IMR-90 (cell line): ENCODE results near the gene STRA6. TPM values are rescaled to one million over a fixed set of nuclear protein-coding genes. Genes with fewer than 3 reads are reported as not detected.

Experiments
- ATAC-seq: fragments of 200-7000 bp; cut with Tn5 transposase; 2 replicates; pipeline ENCODE4 v1.9.1; 2020; ENCODE audit warnings: low read depth, mild to moderate bottlenecking, moderate library complexity
- BruUV-seq: library from RNA; stranded (reverse); fragments of 400-500 nt; replicated peaks from 2 replicates; lab custom pipeline; 2021; lab: Mats Ljungman, UMichigan
- CTCF ChIA-PET: fragments of 300-600 bp; formaldehyde crosslinking; extraction: SDS; loops from one replicate; lab custom pipeline; 2021; ENCODE audit warnings: antibody characterized with exemption; lab: Yijun Ruan, JAX
- POLR2A ChIA-PET: fragments of 300-600 bp; sonication (Branson Sonifier 250); formaldehyde crosslinking; loops from one replicate; lab custom pipeline; 2022; ENCODE audit warnings: antibody characterized with exemption; ENCODE audit not compliant: unreplicated experiment; lab: Charles Lee
- DNase-seq: peaks from one replicate; pipeline ENCODE4 v3.0.0; 2013
- H2AFZ ChIP-seq: replicated peaks from 2 replicates; pipeline ENCODE3; 2013; ENCODE audit warnings: low read length, mild to moderate bottlenecking; ENCODE audit not compliant: poor library complexity
- H2AK5ac ChIP-seq: 2 replicates; pipeline ENCODE4 v1.6.1; 2013; ENCODE audit warnings: low read depth, low read length, inconsistent platforms
- H2AK9ac ChIP-seq: replicated peaks from 2 replicates; pipeline ENCODE3; 2013; ENCODE audit warnings: mild to moderate bottlenecking, low read depth, low read length, moderate library complexity; ENCODE audit not compliant: poor library complexity
- H2BK120ac ChIP-seq: 2 replicates; pipeline ENCODE4 v1.6.1; 2013; ENCODE audit warnings: low read depth, low read length, inconsistent platforms
- H2BK15ac ChIP-seq: 3 replicates; pipeline ENCODE4 v1.6.1; 2013; ENCODE audit warnings: low read depth, low read length, inconsistent platforms
- H2BK20ac ChIP-seq: 2 replicates; pipeline ENCODE4 v1.6.1; 2013; ENCODE audit warnings: low read depth, mild to moderate bottlenecking, inconsistent platforms, low read length, moderate library complexity
- H2BK5ac ChIP-seq: 2 replicates; pipeline ENCODE4 v1.6.1; 2013; ENCODE audit warnings: mild to moderate bottlenecking, low read depth, low read length, inconsistent platforms; ENCODE audit not compliant: poor library complexity, severe bottlenecking
- H3K14ac ChIP-seq: replicated peaks from 2 replicates; pipeline ENCODE4 v1.6.1; 2013; ENCODE audit warnings: low read depth, low read length, inconsistent platforms
- H3K18ac ChIP-seq: 2 replicates; pipeline ENCODE4 v1.6.1; 2013; ENCODE audit warnings: low read depth, low read length, control low read depth
- H3K23ac ChIP-seq: 2 replicates; pipeline ENCODE4 v1.6.1; 2013; ENCODE audit warnings: low read depth, low read length, inconsistent platforms
- H3K27ac ChIP-seq: 2 replicates; pipeline ENCODE4 v1.5.1; 2013; ENCODE audit warnings: mild to moderate bottlenecking, control low read depth, low read length; ENCODE audit not compliant: insufficient read depth
- H3K27me3 ChIP-seq: 2 replicates; pipeline ENCODE4 v1.6.1; 2013; ENCODE audit warnings: low read length; ENCODE audit not compliant: control insufficient read depth, insufficient read depth
- H3K36me3 ChIP-seq: 2 replicates; pipeline ENCODE4 v1.6.1; 2013; ENCODE audit warnings: low read length, mixed read lengths; ENCODE audit not compliant: control insufficient read depth, insufficient read depth
- H3K4ac ChIP-seq: 2 replicates; pipeline ENCODE4 v1.6.1; 2013; ENCODE audit warnings: low read depth, low read length, inconsistent platforms
- H3K4me1 ChIP-seq: 2 replicates; pipeline ENCODE4 v1.6.1; 2013; ENCODE audit warnings: low read length, mixed read lengths; ENCODE audit not compliant: control insufficient read depth, insufficient read depth
- H3K4me2 ChIP-seq: 2 replicates; pipeline ENCODE4 v1.6.1; 2013; ENCODE audit warnings: low read depth, mild to moderate bottlenecking, control low read depth, low read length, moderate library complexity
- H3K4me3 ChIP-seq: 2 replicates; pipeline ENCODE4 v1.5.1; 2013; ENCODE audit warnings: low read depth, mild to moderate bottlenecking, control low read depth, low read length, moderate library complexity; ENCODE audit not compliant: insufficient read depth
- H3K56ac ChIP-seq: 2 replicates; pipeline ENCODE4 v1.6.1; 2013; ENCODE audit warnings: low read length, inconsistent platforms; ENCODE audit not compliant: insufficient read depth; ENCODE audit errors: extremely low read depth
- H3K79me1 ChIP-seq, 2 experiments: 2 replicates each; pipeline ENCODE4 v1.6.1; 2013; ENCODE audit warnings: low read length in 2 of 2, inconsistent platforms in 1 of 2, low read depth in 1 of 2
- H3K9ac ChIP-seq: 2 replicates; pipeline ENCODE4 v1.6.1; 2013; ENCODE audit warnings: low read depth, low read length, control low read depth
- H3K9me1 ChIP-seq: 2 replicates; pipeline ENCODE4 v1.6.1; 2013; ENCODE audit warnings: low read length, inconsistent platforms; ENCODE audit not compliant: insufficient read depth
- H3K9me3 ChIP-seq: 2 replicates; pipeline ENCODE4 v1.6.1; 2013; ENCODE audit warnings: low read length; ENCODE audit not compliant: control insufficient read depth, insufficient read depth
- H4K20me1 ChIP-seq: 2 replicates; pipeline ENCODE4 v1.6.1; 2013; ENCODE audit warnings: low read length, inconsistent platforms; ENCODE audit not compliant: insufficient read depth
- H4K5ac ChIP-seq: 2 replicates; pipeline ENCODE4 v1.6.1; 2013; ENCODE audit warnings: mild to moderate bottlenecking, low read depth, low read length, control low read depth
- H4K8ac ChIP-seq, 2 experiments: 2 replicates each; pipeline ENCODE4 v1.6.1; 2013; ENCODE audit warnings: low read depth in 2 of 2, low read length in 2 of 2, control low read depth in 1 of 2, inconsistent platforms in 1 of 2
- H4K91ac ChIP-seq: 2 replicates; pipeline ENCODE4 v1.6.1; 2013; ENCODE audit warnings: low read depth, low read length, inconsistent platforms; ENCODE audit not compliant: insufficient read depth
- BHLHE40 ChIP-seq: fragments of 150-350 bp; IDR thresholded peaks from 2 replicates; pipeline ENCODE4 v1.6.1; 2016; ENCODE audit warnings: mild to moderate bottlenecking, low read depth, low read length
- CEBPB ChIP-seq: IDR thresholded peaks from 2 replicates; pipeline ENCODE4 v1.6.1; 2012; ENCODE audit warnings: low read depth, low read length, improper control_type of control experiment
- CHD1 ChIP-seq: IDR thresholded peaks from 2 replicates; pipeline ENCODE4 v1.6.1; 2012; ENCODE audit warnings: low read depth, low read length, improper control_type of control experiment
- CTCF ChIP-seq: conservative IDR thresholded peaks from 2 replicates; pipeline ENCODE4 v1.5.1; 2012; ENCODE audit warnings: mild to moderate bottlenecking, low read depth, low read length, improper control_type of control experiment
- ELK1 ChIP-seq: fragments of 150-350 bp; IDR thresholded peaks from 2 replicates; pipeline ENCODE4 v1.6.1; 2016; ENCODE audit warnings: low read depth, mild to moderate bottlenecking, low read length, moderate library complexity, borderline replicate concordance
- FOS ChIP-seq: fragments of 150-350 bp; IDR thresholded peaks from 2 replicates; pipeline ENCODE4 v1.6.1; 2016; ENCODE audit warnings: low read depth, low read length
- MAFK ChIP-seq: IDR thresholded peaks from 2 replicates; pipeline ENCODE4 v1.6.1; 2012; ENCODE audit warnings: low read depth, low read length, improper control_type of control experiment
- MAZ ChIP-seq: IDR thresholded peaks from 2 replicates; pipeline ENCODE4 v1.6.1; 2012; ENCODE audit warnings: low read depth, mild to moderate bottlenecking, low read length, improper control_type of control experiment, moderate library complexity, borderline replicate concordance
- MXI1 ChIP-seq: IDR thresholded peaks from 2 replicates; pipeline ENCODE4 v1.6.1; 2012; ENCODE audit warnings: low read depth, mild to moderate bottlenecking, low read length, moderate library complexity, borderline replicate concordance
- NFE2L2 ChIP-seq: fragments of 150-350 bp; IDR thresholded peaks from 2 replicates; pipeline ENCODE4 v1.6.1; 2016; ENCODE audit warnings: low read depth, mild to moderate bottlenecking, low read length
- POLR2A ChIP-seq: IDR thresholded peaks from 2 replicates; pipeline ENCODE4 v1.6.1; 2012; ENCODE audit warnings: mild to moderate bottlenecking, low read depth, low read length
- RAD21 ChIP-seq: IDR thresholded peaks from 2 replicates; pipeline ENCODE4 v1.6.1; 2012; ENCODE audit warnings: low read length, improper control_type of control experiment
- RCOR1 ChIP-seq: IDR thresholded peaks from 2 replicates; pipeline ENCODE4 v1.6.1; 2012; ENCODE audit warnings: mild to moderate bottlenecking, low read length, improper control_type of control experiment; ENCODE audit not compliant: insufficient replicate concordance
- RFX5 ChIP-seq: IDR thresholded peaks from 2 replicates; pipeline ENCODE4 v1.8.0; 2012; ENCODE audit warnings: low read depth, mild to moderate bottlenecking, low read length, moderate library complexity
- SMC3 ChIP-seq: fragments of 150-350 bp; IDR thresholded peaks from 2 replicates; pipeline ENCODE4 v1.6.1; 2016; ENCODE audit warnings: low read depth, mild to moderate bottlenecking, antibody characterized with exemption, low read length, moderate library complexity
- USF2 ChIP-seq: fragments of 150-350 bp; IDR thresholded peaks from 2 replicates; pipeline ENCODE4 v1.6.1; 2017; ENCODE audit warnings: mild to moderate bottlenecking, antibody characterized with exemption, low read length, low read depth
- WGBS, 2 experiments: methylation state at CpG; one replicate each; pipeline versions ENCODE4 v1.1.5 to v1.1.7; 2013; ENCODE audit warnings: missing lambda C conversion rate in 2 of 2; ENCODE audit not compliant: insufficient read length in 1 of 2; ENCODE audit errors: extremely low coverage in 2 of 2; 5-methylcytosine and 5-hydroxymethylcytosine counted together
- dilution Hi-C: fragments of 300-500 bp; cut with HindIII; formaldehyde crosslinking; loops from one replicate; pipeline ENCODE4 v1.14.3; 2018; ENCODE audit warnings: low sequenced_read_pairs; ENCODE audit not compliant: unreplicated experiment
- in situ Hi-C: fragments of 300-500 bp; cut with MboI; formaldehyde crosslinking; loops from 3 replicates; pipeline ENCODE4 v1.14.3; 2019; ENCODE audit warnings: low sequenced_read_pairs, inconsistent platforms, mixed read lengths
- intact Hi-C: fragments of 100-400 bp; cut with micrococcal nuclease; formaldehyde crosslinking; loops from 2 replicates; pipeline ENCODE4 v1.10.0; 2022
- polyA plus RNA-seq, 3 experiments: library from polyadenylated mRNA; depleted of rRNA; stranded (reverse); fragments of >200 nt; gene quantifications; 2 replicates each; pipeline ENCODE4 v1.2.3, GENCODE V29; 2012; ENCODE audit warnings: low replicate concordance in 1 of 3
- total RNA-seq: library from RNA; depleted of rRNA; stranded (reverse); fragments of >200 nt; gene quantifications from 2 replicates; pipeline ENCODE4 v1.2.3, GENCODE V29; 2012

Gene STRA6
- total and polyA plus RNA-seq, 2 of the 4 experiments (the other 2 are of a cell fraction), result 0.17 TPM; not detected in 1

GRCh38 chr15:74203914-74204431 lies 1.4 kb upstream of the STRA6 start:
- H4K8ac ChIP-seq, result no peak overlapping the region
- no peaks in the 10 kb centered on the region for H4K20me1 ChIP-seq
- H3K9me3 ChIP-seq, result no peaks in the 10 kb centered on the region
- H3K9ac ChIP-seq, result no peak overlapping the region
- ATAC-seq, result peak; percentile 78
- peaks cover 20% of the 10 kb centered on the region for H3K4me1 ChIP-seq
- no peak overlapping the region for H2BK5ac ChIP-seq
- CTCF ChIA-PET, result interaction anchor here (0.6 kb wide), 1 partner anchor 93 kb away, joined by 3 read pairs; no protein-coding TSS in a partner anchor
- TF ChIP-seq SMC3 (no peak), POLR2A (no peak), MXI1 (no peak), CTCF (0 out of 2 replicates have a peak, but pooled peaks have one; percentile 2), MAFK (peak; percentile 50; the same call in 1 of the 2 replicates), MAZ (peak; percentile 33; the same call in 1 of the 2 replicates), BHLHE40 (no peak), CHD1 (no peak), FOS (no peak), ELK1 (no peak), NFE2L2 (no peak), USF2 (no peak), RFX5 (no peak), RAD21 (no peak), RCOR1 (no peak), CEBPB (no peak)
- no peak overlapping the region for H3K27ac ChIP-seq
- WGBS, 2 experiments, result 50% methylated on average over 2 of the region's 10 CpGs; no CpG with 5 or more reads in 1 of the 2 experiments
- H3K27me3 ChIP-seq, result peaks cover 20% of the 10 kb centered on the region
- in situ Hi-C loops (no loop called here), dilution Hi-C loops (no loop called here), intact Hi-C loops (no loop called here)
- peak overlapping the region; percentile 14 for H2AFZ ChIP-seq
- no peak overlapping the region for H2AK9ac ChIP-seq
- H3K79me1 ChIP-seq, result no peaks in the 10 kb centered on the region
- no peak overlapping the region for H2BK120ac ChIP-seq
- no peak overlapping the region for H3K18ac ChIP-seq
- H2BK15ac ChIP-seq, result no peak overlapping the region
- no peaks in the 10 kb centered on the region for H3K9me1 ChIP-seq
- H3K14ac ChIP-seq, result no peak overlapping the region
- no peak overlapping the region for H3K56ac ChIP-seq
- no TSS peak for BruUV-seq
- H3K23ac ChIP-seq, result no peak overlapping the region
- H2BK20ac ChIP-seq, result no peak overlapping the region
- no peak overlapping the region for H4K91ac ChIP-seq
- POLR2A ChIA-PET, result no interaction called here
- DNase-seq, result peak; percentile 80
- H3K4ac ChIP-seq, result no peak overlapping the region
- H2AK5ac ChIP-seq, result no peak overlapping the region
- no peak overlapping the region for H3K4me2 ChIP-seq
- no peak overlapping the region for H3K4me3 ChIP-seq
- H4K5ac ChIP-seq, result no peak overlapping the region
- no peaks in the 10 kb centered on the region for H3K36me3 ChIP-seq
